ENCODE data around the gene VN1R5. TPM values are rescaled to one million over a fixed set of nuclear protein-coding genes. Genes with fewer than 3 reads are reported as not detected.

VN1R5 gene
- total RNA-seq, 1 donor from 2014 or later: not detected

GRCh38 chr1:247297263-247298123 is 41.6 kb downstream of the VN1R5 start:
- DNase-seq (ENCODE audit: missing footprints): no peak
- no peak for ATAC-seq
- intact Hi-C loops (cut with DNase I): no loop called here

DNA sequence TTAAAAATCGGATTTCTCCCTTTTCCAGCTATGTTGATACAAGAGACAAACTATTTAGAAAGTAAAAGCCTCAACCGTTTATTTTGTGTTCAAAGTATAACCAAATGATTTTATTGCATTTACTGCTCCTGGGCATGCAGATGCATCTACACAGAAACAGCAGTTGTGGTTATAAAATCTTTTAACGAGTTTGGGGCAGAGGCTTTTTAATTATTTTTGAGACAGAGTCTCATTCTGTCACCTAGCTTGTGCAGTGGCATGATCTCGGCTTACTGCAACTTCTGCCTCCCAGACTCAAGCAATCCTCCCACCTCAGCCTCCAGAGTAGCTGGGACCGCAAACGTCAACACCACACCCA is 42.2 kb downstream of the VN1R5 start:
- ATAC-seq (no peak), DNase-seq (ENCODE audit: missing footprints) (no peak)
- intact Hi-C loops (cut with DNase I): no loop called here

DNA sequence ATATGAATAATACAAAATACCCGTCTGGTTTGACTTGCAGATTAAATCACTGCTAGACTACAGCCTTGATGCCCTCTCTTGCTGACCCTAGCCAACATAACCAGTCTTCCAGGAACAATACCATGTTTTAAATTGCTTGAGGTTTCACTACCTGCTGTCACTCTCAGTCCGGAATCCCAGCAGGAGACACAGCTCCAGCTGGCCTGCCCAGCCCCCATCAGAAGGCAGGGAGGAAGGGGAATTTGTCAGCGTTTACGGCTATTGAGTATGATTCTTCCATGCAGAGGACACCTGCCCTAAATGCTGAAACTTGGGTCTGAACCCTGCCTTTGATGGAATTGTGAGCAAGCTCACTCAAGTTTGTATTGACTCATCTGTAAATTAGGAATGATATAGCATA is 42.8 kb downstream of the VN1R5 start:
- no peak for DNase-seq (ENCODE audit: missing footprints)
- intact Hi-C loops (cut with DNase I): no loop called here
- no peak for ATAC-seq

DNA sequence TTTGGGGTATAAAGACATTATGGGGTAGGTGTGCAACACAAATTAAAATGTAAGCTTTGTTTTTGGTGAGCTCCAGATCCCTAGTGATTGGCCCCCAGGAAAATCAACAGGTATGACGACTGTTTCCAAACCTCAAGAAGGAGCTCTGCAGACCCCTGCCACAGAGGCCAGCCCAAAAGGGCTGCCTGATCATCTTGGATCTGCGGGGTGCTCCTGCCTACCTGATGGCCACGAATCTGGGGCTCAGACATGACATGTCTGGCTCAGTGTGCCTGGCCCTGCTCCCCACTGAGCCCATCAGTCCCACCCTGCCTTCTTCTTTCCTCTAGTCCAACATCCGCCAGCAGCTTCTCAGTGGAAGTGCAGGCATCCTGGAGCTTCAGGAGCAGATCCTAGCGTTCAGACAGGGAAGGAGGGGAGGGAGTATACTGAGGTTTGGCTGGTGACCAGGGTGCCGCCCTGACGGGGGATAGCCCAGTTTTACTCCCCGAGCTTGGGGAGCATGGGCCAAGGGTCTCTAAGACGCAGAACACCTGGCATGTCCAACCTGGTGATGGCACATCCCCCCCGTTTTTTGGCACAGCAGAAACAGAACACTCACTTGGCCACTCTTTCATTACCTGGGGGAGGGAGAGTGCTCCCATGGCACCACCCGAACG is 44.0 kb downstream of the VN1R5 start:
- intact Hi-C loops (cut with DNase I): no loop called here
- no peak for ATAC-seq
- no peak for DNase-seq (ENCODE audit: missing footprints)

- ATAC-seq (no peak), DNase-seq (ENCODE audit: missing footprints) (no peak)
- intact Hi-C loops (cut with DNase I): no loop called here
Measured at GRCh38 chr1:247300491-247301175, 44.8 kb downstream of the VN1R5 start.

DNA sequence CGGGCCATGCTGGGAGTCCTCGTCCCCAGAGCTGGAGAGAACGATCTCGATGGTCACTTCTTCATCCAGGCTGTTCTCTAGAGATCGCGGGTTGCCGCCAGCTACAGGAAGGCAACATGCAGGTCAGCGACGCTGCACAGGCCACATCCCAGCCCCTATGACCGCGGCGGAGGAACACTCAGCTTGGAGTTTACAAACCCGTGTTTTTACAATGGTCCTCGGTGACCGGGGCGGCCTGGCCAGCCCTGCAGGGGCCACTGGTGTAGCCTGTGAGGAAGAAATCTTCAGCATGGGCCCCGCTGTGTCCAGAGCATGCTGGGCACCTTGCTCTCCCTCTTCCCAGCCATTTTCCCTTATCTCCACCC is 45.3 kb downstream of the VN1R5 start:
- intact Hi-C loops (cut with DNase I): no loop called here
- no peak for ATAC-seq

GRCh38 chr1:247303216-247303615 is 47.3 kb downstream of the VN1R5 start:
- intact Hi-C loops (cut with DNase I): no loop called here
- ATAC-seq (no peak), DNase-seq (ENCODE audit: missing footprints) (no peak)

More for the DNA sequence above, 45.3 kb downstream of the VN1R5 start:
- no peak for DNase-seq (ENCODE audit: missing footprints)

DNA sequence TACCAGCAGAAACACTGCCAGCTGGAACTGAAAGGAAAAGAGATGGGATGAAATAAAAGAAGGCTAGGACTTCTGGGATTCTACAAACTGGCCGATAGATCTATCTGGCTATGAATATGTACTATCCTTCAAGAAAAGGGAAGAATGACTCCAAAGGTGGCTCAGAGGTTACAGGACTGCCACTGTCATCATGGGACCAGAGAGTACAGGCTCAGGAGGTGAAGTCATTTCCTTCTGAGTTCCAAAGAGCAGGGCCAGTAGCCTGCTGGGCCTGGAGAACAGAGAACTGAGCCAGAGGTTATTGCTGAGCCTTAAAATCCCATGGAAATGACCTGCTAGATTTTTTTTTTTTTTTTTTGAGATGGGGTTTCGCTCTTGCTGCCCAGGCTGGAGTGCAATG is 48.2 kb downstream of the VN1R5 start:
- intact Hi-C loops (cut with DNase I): no loop called here
- ATAC-seq: no peak
- DNase-seq (ENCODE audit: missing footprints): no peak

Other genes with a start within 250 kb of the VN1R5 start
- not detected for gene ZNF695, start 248.0 kb upstream of the VN1R5 start, total RNA-seq
- 1.0 TPM for gene ZNF670, start 177.3 kb upstream of the VN1R5 start, total RNA-seq
- gene ZNF669, start 151.7 kb upstream of the VN1R5 start, total RNA-seq: 3.7 TPM
- gene ZNF124, start 84.1 kb upstream of the VN1R5 start, total RNA-seq: 7.9 TPM
- 10.5 TPM for gene ZNF496, start 75.8 kb downstream of the VN1R5 start, total RNA-seq
- 1.2 TPM for gene NLRP3, start 160.1 kb downstream of the VN1R5 start, total RNA-seq
- gene OR2B11, start 202.0 kb downstream of the VN1R5 start, total RNA-seq: not detected

All from Right ventricle myocardium inferior (tissue), 1 donor.